HG03045 (cell line): ENCODE measurements around the gene SEMA6A.
"Not testable (repeated sequence)": the region's sequence is repeated elsewhere in the genome, so short reads cannot be mapped to it uniquely, and the experiment has no call there.

Experiments
- ATAC-seq: cut with Tn5 transposase; IDR thresholded peaks from one replicate; pipeline ENCODE4 v1.9.1; 2021; ENCODE audit warnings: mild to moderate bottlenecking, moderate library complexity; ENCODE audit not compliant: unreplicated experiment

SEMA6A gene

DNA sequence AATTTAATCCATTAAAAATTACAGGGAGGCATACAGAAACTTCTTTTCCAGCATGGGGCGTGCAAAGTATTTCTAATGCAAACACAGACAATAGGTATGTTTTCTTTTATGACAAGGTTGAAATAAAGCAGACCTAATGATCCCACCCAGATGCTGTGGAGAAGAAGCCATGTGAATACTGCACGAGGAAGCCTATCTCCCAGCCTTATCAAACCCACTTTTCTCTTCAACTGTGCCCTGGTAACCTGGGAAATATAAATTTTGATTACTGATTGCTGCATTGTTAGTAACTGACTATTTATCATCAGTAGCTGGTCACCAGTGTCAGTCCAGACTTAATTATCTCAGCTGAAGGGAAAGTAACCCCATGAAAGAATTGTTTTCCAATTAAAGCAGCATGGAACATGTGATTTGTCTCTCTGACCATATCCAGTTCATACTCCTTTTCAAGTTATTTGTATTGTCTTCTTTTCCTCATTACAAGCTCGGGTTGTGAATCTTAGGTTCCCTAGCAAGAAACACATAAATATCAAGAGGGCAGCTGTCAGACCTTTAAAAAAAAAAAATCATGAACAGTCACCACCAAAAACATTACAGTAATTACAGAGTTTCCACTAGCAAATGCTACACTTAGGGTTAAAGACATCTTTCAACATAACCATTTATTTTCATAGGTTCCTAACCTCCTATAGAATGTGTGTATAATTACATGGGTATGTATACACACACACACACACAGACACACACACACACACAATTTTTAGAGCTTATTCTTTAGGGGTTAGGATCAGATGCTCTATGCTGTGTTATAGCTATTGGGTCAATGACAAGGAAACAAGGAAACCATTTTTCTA is 50.3 kb downstream of the SEMA6A start:
- no peak for ATAC-seq

- ATAC-seq: not testable (repeated sequence)
Observed at GRCh38 chr5:116523182-116523581, 51.4 kb downstream of the SEMA6A start.

GRCh38 chr5:116522356-116523136 is 52.1 kb downstream of the SEMA6A start:
- no peak for ATAC-seq

DNA sequence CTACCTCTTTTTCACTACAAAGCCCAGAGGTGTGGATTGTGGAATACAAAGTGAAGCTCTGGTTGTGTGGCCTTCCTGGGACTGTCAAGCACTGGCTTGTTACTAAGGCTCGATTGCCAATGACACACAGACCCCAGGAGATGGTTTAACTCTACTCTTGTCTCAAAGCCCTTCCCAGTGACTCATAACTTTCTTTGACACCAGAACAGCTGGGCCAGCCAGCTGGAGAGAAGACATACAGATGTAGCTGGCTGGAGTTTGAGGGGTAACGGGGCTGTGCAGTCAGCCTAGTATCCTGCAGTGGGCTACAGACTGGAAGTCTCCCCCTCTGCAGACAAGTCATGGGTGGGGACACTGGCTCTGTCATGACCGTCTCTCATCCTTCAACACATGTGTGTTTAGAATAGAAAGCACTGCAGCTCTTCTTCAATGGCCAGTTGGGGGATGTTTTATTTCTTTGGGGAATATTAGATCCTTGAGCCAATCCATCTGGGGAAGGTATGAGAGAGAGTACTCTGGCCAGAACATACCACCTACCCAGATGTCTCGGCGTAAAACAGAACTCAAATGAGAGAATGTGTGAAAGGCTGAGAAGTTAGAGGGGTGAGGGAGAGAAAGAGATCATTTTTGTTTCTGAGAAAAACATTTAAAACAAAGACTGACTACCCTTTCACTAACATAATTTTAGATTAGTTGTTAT is 53.3 kb downstream of the SEMA6A start:
- peak; percentile 54 for ATAC-seq

- no peak for ATAC-seq
Observed at GRCh38 chr5:116520771-116521170, 53.9 kb downstream of the SEMA6A start.

- ATAC-seq: no peak
Observed at GRCh38 chr5:116518423-116518822, 56.2 kb downstream of the SEMA6A start.

- no peak for ATAC-seq
Observed at GRCh38 chr5:116517488-116517887, 57.1 kb downstream of the SEMA6A start.

- no peak for ATAC-seq
Observed at GRCh38 chr5:116516021-116516420, 58.6 kb downstream of the SEMA6A start.

DNA sequence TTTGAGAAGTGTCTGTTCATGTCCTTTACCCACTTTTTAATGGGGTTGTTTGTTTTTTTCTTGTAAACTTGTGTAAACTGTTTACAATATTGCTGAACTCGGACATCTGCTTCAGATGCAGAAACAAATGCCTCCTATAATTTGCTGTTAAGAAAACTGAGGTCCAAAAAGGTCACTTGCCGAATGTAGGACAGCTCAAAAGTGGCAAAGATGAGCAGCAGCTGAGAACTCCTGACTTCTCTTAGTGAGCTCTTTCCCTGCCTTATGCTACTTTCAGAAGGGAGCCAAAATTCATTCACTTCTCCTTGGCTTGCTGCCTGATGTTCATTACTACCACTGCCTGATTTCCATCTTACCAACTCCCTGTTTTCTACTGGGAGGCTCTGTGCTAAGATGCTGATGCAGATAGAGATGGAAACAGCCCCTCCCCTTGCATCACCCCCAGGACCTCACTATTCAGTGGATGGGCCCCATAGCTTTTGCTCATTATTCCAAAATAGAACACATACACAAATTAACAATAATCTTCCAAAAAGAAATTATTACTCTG is 60.1 kb downstream of the SEMA6A start:
- ATAC-seq: no peak

- ATAC-seq: no peak
Observed at GRCh38 chr5:116510517-116510916, 64.1 kb downstream of the SEMA6A start.

- ATAC-seq: no peak
Observed at GRCh38 chr5:116509483-116510244, 65.0 kb downstream of the SEMA6A start.

- ATAC-seq: no peak
Observed at GRCh38 chr5:116508835-116509234, 65.8 kb downstream of the SEMA6A start.

DNA sequence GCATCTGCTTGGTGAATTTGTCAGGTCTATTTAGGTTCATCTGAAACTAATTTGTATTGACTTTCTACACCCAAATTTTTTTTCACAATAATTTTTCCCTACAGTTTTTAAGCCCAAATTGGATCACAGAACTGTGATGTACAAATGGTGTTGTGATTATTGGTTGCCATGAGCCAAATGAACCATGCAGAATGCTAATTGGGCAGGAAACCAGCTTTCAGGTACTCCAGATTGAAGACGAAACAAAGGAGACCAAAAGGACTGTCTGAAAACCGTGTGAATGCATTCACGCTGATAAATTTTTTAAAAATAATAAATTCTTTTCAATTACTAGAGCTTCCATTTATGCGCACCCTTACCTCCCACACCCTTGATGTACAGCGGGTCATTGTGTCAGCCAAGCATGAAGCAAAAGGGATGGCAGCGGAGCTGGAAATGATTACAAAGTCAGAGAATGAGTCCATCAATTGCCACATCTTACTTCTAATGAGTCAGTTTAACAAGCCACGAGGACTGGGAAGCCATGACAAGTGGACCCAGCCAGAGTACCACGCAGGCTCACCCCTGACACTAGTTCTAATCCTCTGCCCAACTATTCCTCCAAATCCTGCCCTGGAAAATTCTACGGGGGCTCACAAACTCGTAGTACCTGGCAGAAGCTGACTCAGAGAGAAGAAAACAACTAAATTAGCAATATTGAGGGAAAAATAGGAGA is 66.5 kb downstream of the SEMA6A start:
- ATAC-seq: no peak

DNA sequence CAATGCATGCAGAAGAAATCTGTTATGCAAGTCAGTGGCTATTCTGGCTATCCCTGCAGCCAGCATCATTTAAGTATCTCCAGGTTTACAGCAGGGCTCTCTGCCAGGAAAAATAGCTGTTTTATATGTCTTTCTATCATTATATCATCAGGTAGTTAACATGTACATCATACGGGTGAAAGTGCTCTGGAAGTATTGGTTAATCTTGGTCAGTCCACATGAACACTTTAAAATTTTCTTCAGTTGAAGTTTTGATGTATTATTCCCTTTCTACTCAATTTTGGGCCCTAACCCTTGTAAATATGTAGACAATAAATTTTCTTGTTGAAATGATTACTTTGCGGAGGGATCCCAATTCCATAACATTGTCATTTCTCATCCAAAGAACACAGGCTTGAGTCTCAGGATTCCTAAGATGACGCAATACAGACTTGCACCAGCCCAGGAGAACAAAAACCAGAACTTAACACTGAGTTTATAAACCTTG is 67.5 kb downstream of the SEMA6A start:
- no peak for ATAC-seq

GRCh38 chr5:116506488-116506887 is 68.1 kb downstream of the SEMA6A start:
- ATAC-seq: no peak

GRCh38 chr5:116504593-116505166 is 69.9 kb downstream of the SEMA6A start:
- no peak for ATAC-seq

- ATAC-seq: no peak
Observed at GRCh38 chr5:116502616-116503015, 72.0 kb downstream of the SEMA6A start.

- no peak for ATAC-seq
Observed at GRCh38 chr5:116502138-116502537, 72.5 kb downstream of the SEMA6A start.

DNA sequence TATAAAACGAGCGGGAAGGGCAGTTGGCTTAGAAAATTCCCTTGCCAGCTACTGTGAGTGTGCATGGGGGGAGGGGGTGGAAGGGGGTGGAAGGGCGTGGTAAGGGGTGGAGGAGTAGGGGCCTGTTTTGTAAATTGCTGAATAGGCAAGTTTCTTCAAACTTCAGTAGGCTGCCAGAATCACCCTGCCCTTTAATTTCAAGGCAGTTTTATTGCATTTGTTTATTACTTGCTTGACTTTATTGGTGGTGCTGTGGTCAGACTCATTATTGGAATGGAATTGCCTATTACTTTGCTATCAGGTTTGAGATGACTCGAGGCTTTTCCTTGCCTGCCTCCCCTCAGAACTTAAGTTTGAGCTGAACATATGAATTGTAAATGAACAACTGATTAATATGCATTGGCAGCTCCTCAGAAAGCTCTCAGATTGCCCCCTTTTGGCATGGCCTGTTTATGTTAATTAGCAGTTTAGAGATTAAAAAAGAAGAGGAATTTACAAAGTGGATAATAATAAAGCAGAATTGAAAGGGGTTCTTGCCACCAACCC is 76.0 kb downstream of the SEMA6A start:
- ATAC-seq: no peak
